Muscle layer of duodenum (tissue), 2 donors: ENCODE measurements around the gene RXRA.

Experiments
- H3K27ac ChIP-seq: one replicate; pipeline ENCODE4 v1.7.0; 2013; ENCODE audit warnings: mild to moderate bottlenecking, low read length
- H3K27me3 ChIP-seq: one replicate; pipeline ENCODE4 v1.7.0; 2013; ENCODE audit warnings: low read depth, mild to moderate bottlenecking, control low read depth, low read length
- H3K36me3 ChIP-seq, 2 donors: one replicate each; pipeline ENCODE4 v1.7.0; 2013; ENCODE audit warnings: low read length in 2 of 2, control low read depth in 1 of 2, mild to moderate bottlenecking in 1 of 2; ENCODE audit not compliant: insufficient read depth in 2 of 2, control insufficient read depth in 1 of 2
- H3K4me1 ChIP-seq, 2 donors: one replicate each; pipeline ENCODE4 v1.7.0; 2013; ENCODE audit warnings: low read length in 2 of 2, mild to moderate bottlenecking in 2 of 2, control low read depth in 1 of 2, moderate library complexity in 1 of 2; ENCODE audit not compliant: insufficient read depth in 2 of 2, control insufficient read depth in 1 of 2
- H3K4me3 ChIP-seq, 2 donors: one replicate each; pipeline ENCODE4 v1.7.0; 2013; ENCODE audit warnings: low read length in 2 of 2, low read depth in 1 of 2, mild to moderate bottlenecking in 1 of 2
- H3K9me3 ChIP-seq, 2 donors: one replicate each; pipeline ENCODE4 v1.7.0; 2013; ENCODE audit warnings: low read length in 2 of 2, control low read depth in 1 of 2, mild to moderate bottlenecking in 1 of 2; ENCODE audit not compliant: control insufficient read depth in 1 of 2
- donor health status: healthy.

RXRA gene

GRCh38 chr9:134457321-134458206 lies 131.3 kb downstream of the RXRA start:
- Histone ChIP-seq H3K27ac (peak overlapping the region; percentile 83), H3K36me3 (peaks cover 0 to 6% of the 10 kb centered on the region in 2 donors), H3K4me3 (no peak overlapping the region), H3K4me1 (peaks cover 0 to 34% of the 10 kb centered on the region in 2 donors), H3K9me3 (peaks cover 0 to 4% of the 10 kb centered on the region in 2 donors), H3K27me3 (no peaks in the 10 kb centered on the region)

GRCh38 chr9:134458207-134459108 lies 132.2 kb downstream of the RXRA start:
- H3K27me3 ChIP-seq = no peaks in the 10 kb centered on the region
- peaks cover 0 to 34% of the 10 kb centered on the region in 2 donors for H3K4me1 ChIP-seq
- H3K36me3 ChIP-seq = peaks cover 0 to 6% of the 10 kb centered on the region in 2 donors
- H3K9me3 ChIP-seq = peaks cover 0 to 4% of the 10 kb centered on the region in 2 donors
- H3K4me3 ChIP-seq = no peak overlapping the region
- H3K27ac ChIP-seq = no peak overlapping the region

GRCh38 chr9:134459164-134459563 lies 132.9 kb downstream of the RXRA start:
- peaks cover 0 to 6% of the 10 kb centered on the region in 2 donors for H3K36me3 ChIP-seq
- H3K4me3 ChIP-seq = no peak overlapping the region
- H3K9me3 ChIP-seq = peaks cover 0 to 4% of the 10 kb centered on the region in 2 donors
- no peak overlapping the region for H3K27ac ChIP-seq
- peaks cover 0 to 34% of the 10 kb centered on the region in 2 donors for H3K4me1 ChIP-seq
- H3K27me3 ChIP-seq = no peaks in the 10 kb centered on the region

- Histone ChIP-seq H3K9me3 (peaks cover 0 to 4% of the 10 kb centered on the region in 2 donors), H3K4me3 (no peak overlapping the region), H3K36me3 (peaks cover 0 to 6% of the 10 kb centered on the region in 2 donors), H3K27ac (no peak overlapping the region), H3K27me3 (no peaks in the 10 kb centered on the region), H3K4me1 (peaks cover 0 to 34% of the 10 kb centered on the region in 2 donors)
Observed at GRCh38 chr9:134459573-134459972, 133.3 kb downstream of the RXRA start.

- Histone ChIP-seq H3K9me3 (peaks cover 0 to 4% of the 10 kb centered on the region in 2 donors), H3K27ac (no peak overlapping the region), H3K36me3 (peaks cover 0 to 6% of the 10 kb centered on the region in 2 donors), H3K4me1 (peaks cover 0 to 34% of the 10 kb centered on the region in 2 donors), H3K4me3 (no peak overlapping the region), H3K27me3 (no peaks in the 10 kb centered on the region)
Observed at GRCh38 chr9:134460206-134460605, 134.0 kb downstream of the RXRA start.

GRCh38 chr9:134460896-134461295 lies 134.6 kb downstream of the RXRA start:
- Histone ChIP-seq H3K4me3 (no peak overlapping the region), H3K9me3 (peaks cover 0 to 4% of the 10 kb centered on the region in 2 donors), H3K27me3 (no peaks in the 10 kb centered on the region), H3K4me1 (peaks cover 0 to 28% of the 10 kb centered on the region in 2 donors), H3K36me3 (peaks cover 0 to 3% of the 10 kb centered on the region in 2 donors), H3K27ac (no peak overlapping the region)

GRCh38 chr9:134461426-134461982 lies 135.2 kb downstream of the RXRA start:
- Histone ChIP-seq H3K27me3 (no peaks in the 10 kb centered on the region), H3K9me3 (peaks cover 0 to 4% of the 10 kb centered on the region in 2 donors), H3K36me3 (no peaks in the 10 kb centered on the region)

GRCh38 chr9:134462318-134462717 lies 136.1 kb downstream of the RXRA start:
- peaks cover 0 to 13% of the 10 kb centered on the region in 2 donors for H3K4me1 ChIP-seq
- no peak overlapping the region for H3K4me3 ChIP-seq
- no peaks in the 10 kb centered on the region for H3K36me3 ChIP-seq

More at GRCh38 chr9:134461426-134461982, 135.2 kb downstream of the RXRA start:
- H3K4me3 ChIP-seq = no peak overlapping the region
- peaks cover 0 to 22% of the 10 kb centered on the region in 2 donors for H3K4me1 ChIP-seq
- H3K27ac ChIP-seq = no peak overlapping the region

GRCh38 chr9:134463280-134463679 lies 137.0 kb downstream of the RXRA start:
- Histone ChIP-seq H3K27ac (no peak overlapping the region), H3K4me1 (peaks cover 0 to 12% of the 10 kb centered on the region in 2 donors), H3K9me3 (peaks cover 0 to 4% of the 10 kb centered on the region in 2 donors), H3K27me3 (no peaks in the 10 kb centered on the region), H3K36me3 (no peaks in the 10 kb centered on the region), H3K4me3 (no peak overlapping the region)

More at GRCh38 chr9:134462318-134462717, 136.1 kb downstream of the RXRA start:
- Histone ChIP-seq H3K27ac (no peak overlapping the region), H3K9me3 (peaks cover 0 to 4% of the 10 kb centered on the region in 2 donors), H3K27me3 (no peaks in the 10 kb centered on the region)

GRCh38 chr9:134466869-134467616 lies 140.8 kb downstream of the RXRA start:
- Histone ChIP-seq H3K4me1 (peaks cover 0 to 15% of the 10 kb centered on the region in 2 donors), H3K27ac (no peak overlapping the region), H3K36me3 (no peaks in the 10 kb centered on the region), H3K4me3 (no peak overlapping the region), H3K27me3 (no peaks in the 10 kb centered on the region), H3K9me3 (no peaks in the 10 kb centered on the region)
